Measurements from ENCODE around the gene SFMBT2.

Gene SFMBT2

GRCh38 chr10:7293378-7293920, 117.4 kb downstream of the SFMBT2 start:
- DNase-seq: no peak

DNA sequence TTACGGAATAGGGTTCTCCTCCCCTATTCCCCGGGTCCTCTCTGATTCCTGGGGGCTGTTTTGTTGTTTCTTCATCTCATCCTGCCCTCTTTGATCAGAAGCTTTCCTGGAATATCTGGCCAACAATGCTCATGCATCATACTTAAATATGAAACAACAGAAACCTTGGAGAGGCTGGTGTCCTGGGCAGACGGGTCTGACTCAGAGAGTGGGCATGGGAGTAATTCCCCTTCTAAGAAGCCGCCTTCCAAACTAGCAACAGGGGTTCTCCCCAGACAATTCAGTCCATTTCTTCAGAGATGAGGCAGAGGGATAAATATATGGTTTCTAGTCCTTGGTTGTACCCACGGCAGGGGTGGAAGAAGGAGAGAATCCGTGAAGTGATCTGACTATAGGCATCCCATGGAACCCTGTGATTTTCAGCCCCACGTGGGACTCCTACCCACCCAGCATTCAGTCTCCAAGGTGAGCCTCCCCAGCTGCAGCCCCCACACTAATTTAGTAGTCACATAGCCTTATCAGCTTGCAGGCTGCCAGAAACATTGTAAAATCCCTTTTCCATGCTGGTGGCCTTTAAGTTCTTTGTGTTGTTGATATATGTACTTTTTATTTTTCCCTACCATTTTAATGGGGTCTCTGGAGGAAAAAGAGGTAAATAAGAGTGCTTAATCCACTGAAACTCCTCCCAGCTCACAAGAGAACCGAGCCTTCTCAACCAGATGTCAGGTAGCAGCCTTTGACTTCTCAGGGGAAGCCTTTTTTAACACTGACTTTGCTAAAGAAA, 119.2 kb downstream of the SFMBT2 start:
- DNase-seq: no peak

DNA sequence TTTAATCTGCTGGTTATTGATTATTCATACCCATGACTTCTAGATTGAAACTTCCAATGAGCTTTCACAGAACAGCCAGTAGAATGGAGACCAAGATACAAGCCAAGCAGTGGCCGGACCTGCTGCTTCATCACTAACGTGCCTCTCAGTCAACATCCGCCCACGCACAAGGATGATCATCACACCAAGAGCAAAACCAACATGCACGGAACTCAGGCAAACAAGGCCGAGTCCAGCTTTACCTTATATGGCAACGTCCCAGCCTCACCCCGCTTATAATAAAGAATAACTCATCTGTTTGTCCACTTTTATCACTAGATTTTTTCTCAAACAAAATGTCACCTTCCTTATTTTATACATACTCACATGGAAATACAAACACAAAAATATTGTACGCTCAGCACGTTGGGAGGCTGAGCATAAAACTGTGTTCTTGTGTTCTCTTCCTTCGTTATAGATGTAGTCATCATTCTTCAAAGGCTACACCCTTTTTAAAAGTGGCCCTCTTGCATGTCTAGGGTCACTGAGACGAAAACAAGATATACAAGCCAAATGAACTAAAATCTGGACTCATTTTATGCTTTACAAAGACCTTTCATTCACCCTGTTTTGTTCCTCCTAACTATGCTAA, 122.7 kb downstream of the SFMBT2 start:
- DNase-seq: no peak

GRCh38 chr10:7287377-7287776, 123.5 kb downstream of the SFMBT2 start:
- DNase-seq: no peak

DNA sequence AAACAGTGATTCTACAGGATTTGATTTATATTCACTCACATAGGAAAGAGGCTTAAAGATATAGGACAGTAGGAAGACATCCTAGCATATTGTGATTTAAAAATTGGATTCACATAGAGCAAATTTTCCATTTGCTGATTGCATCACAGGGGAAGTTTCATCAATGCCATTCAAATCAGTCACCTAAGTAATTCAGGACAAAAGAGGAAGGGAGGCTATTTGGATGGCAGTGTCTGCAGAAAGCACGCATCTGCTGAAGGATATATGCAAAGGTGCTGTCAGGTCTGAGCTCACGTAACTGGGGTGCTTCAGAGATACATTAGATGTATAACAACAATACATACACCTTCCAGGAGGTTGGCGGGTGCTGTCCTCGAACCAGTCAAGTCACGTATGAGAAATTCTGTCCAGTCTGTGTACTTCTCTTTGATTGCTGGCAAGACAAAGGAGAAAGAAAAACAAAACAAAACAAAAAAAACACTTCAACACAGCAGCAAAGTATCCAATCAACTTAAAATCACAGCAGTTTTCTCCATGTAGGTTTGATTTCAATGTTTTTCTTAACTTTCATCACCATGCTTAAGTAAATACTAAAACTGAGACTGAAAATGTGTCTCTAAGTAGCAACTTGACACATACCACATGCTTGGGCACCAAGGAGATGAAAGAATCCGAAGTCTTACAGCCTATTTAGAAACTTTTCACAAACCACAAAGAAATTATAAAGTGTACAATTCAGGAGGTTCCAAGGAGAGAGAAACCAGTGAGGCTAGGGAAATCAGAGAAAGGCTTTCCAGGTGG, 125.1 kb downstream of the SFMBT2 start:
- no peak for DNase-seq

- no peak for DNase-seq
These were observed 127.6 kb downstream of the SFMBT2 start for GRCh38 chr10:7283246-7283645.

DNA sequence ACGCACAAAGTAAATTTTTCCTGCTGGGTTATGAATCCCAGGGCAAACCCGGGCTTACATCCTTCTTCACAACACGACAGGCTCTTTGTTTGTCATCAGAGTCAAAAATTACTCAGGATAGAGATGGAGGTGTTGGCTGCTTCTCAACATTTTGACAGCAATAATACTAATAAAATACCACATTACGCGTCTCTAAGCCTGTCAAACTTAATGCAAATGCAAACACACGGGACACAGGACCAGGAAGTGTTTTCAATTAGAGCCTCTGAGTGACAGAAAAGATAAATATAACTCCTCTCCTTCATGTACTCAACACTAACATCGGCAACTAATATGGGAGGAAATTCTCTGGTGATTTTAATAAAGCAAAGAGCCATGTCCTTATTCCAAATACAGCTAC, 128.4 kb downstream of the SFMBT2 start:
- no peak for DNase-seq

DNA sequence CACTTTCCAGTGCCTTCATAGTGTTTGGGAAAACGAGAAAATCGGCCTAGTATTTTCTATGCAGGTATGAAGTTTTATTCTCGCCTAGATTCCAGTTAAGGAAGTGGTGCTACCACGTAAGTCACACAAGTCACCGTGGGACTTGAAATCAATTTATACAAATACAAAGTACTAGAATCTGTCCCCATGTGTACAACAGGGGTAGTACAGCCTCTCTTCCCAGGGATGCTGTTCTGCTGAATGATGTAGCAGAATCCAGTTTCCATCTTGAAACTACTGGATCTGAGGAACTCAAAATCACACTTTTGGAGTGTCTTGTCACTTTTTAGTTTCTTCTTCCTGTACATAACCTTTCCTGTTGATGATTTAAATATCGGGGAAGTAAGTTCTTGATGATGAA, 129.4 kb downstream of the SFMBT2 start:
- no peak for DNase-seq

GRCh38 chr10:7279303-7279702, 131.5 kb downstream of the SFMBT2 start:
- no peak for DNase-seq

DNA sequence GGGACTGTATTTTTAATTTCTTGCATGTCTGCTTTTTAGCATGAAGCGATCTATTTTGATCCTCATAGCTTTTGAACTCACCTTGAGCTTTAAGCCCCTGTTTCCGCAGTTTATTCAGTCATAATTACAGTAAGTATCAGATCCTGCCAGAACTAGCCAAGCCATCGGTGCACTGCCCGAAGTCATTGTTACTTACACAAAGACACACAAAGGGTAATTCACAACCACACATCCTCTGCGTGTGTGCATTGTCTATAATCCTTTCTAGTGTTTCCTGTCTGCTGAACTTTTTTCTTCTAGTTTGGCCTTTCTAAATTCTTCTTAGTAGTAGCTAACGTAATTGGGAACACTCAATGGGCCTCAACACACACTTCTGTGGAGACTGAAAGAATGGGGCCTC, 133.0 kb downstream of the SFMBT2 start:
- no peak for DNase-seq

- no peak for DNase-seq
These were observed 133.4 kb downstream of the SFMBT2 start for GRCh38 chr10:7277432-7277831.

- no peak for DNase-seq
These were observed 134.9 kb downstream of the SFMBT2 start for GRCh38 chr10:7275761-7276440.

- no peak for DNase-seq
These were observed 136.5 kb downstream of the SFMBT2 start for GRCh38 chr10:7274293-7274692.

DNA sequence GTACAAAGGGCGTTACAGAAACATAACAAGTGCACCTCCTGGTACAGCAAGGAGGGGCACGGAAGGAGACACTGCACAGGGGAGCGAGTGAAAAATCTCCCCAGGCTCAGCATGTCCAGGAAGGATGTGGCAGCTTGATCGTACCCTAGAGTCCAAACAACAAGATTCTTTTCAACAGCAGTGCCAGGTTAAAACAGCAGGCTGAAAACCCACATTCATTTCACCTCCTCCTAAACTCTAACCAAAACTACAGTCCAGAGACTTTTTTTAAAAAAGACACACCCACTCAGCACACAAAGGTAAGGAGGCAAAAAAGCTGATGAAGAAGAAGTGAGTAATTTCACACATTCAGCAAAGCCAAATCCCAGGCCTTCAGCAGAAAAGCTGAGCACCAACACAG, 138.8 kb downstream of the SFMBT2 start:
- no peak for DNase-seq

DNA sequence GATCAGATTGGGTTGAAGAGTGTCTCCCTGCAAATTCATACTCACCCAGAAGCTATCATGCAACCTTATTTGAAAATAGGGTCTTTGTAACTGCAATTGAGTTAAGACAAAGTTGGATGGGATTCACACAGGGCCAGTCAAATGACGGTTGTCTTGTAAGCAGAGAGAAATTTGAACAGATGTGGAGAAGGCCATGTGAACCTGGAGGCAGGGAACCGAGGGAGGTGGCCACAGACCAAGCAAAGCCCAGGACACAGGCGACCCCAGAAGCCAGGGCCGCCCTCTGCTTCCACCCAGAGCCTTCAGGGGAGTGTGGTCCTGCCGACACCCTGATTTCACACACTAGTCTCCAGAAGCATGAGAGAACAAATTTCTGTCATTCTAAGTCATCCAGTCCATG, 140.8 kb downstream of the SFMBT2 start:
- DNase-seq: no peak

- DNase-seq: no peak
These were observed 143.7 kb downstream of the SFMBT2 start for GRCh38 chr10:7267142-7267541.

DNA sequence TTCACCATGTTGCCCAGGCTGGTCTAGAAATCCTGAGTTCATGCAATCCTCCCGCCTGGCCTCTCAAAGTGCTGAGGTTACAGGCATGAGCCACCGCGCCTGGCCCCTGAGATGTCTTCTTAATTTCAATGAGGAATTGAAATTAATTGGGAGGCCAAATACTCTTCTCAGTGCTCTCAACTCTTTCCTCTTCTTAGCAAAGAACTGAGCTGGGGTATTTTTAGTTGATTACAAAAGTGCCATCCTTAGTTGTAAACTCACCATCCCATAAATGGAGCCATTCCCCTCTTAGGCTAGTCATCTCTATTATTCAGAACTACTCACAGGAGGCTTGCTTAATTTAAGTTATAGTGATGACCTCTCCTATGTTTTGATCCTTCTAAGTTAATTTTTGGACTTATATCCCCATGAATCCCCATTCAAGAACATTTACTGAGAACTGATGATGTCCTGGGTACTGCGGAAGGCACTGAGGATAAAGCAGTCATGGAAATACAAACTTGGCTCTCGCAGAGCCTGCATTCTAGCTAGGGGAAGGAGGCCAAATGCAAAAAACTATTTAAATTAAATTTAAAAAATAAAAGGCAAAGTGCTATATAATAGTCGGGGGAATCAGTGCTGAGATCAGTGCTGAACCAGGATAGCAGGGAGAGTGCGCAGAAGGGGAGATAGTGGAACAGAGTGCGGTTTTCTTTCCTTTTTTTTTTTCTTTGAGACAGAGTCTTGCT, 145.3 kb downstream of the SFMBT2 start:
- DNase-seq: no peak

DNA sequence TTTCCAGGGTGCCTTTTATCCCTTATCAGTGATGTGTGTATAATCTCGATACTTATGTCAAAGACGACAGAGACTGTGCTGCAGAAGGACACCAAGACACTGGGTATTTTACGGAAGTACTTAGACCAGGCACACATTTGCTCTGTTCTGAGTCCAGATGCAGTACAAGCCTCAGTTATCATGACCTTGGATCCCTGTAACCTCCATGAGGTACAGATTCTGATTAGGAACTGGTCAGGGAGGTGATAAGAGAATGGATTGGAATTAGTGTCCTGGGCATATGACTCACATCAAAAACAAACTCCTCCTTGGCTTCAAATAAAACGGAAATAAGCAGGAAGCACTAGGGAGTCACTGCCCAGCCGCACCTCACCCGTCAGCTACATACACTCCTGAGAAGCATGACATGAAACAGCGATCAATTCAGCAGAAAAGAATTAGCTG, 146.5 kb downstream of the SFMBT2 start:
- DNase-seq: no peak

DNA sequence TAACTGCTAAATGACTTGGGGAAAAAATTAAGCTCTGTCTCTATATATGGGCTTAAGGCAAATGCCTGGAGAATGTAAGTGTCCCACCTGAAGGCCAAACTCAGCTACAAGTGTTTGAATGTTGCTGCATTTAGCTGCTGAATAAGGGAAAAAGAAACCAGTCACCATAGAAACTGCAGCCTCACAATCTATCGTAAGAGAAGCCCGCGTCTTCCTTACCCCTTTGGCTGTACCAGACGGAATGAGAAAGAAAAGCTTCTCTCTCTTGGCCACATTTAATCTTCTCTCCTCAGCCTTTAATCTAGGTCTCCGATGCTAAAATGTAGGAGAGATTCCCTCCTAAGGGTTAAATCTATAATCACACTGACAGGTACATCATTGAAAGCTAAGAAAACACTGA, 147.2 kb downstream of the SFMBT2 start:
- no peak for DNase-seq

GRCh38 chr10:7261351-7261750, 149.5 kb downstream of the SFMBT2 start:
- no peak for DNase-seq

DNA sequence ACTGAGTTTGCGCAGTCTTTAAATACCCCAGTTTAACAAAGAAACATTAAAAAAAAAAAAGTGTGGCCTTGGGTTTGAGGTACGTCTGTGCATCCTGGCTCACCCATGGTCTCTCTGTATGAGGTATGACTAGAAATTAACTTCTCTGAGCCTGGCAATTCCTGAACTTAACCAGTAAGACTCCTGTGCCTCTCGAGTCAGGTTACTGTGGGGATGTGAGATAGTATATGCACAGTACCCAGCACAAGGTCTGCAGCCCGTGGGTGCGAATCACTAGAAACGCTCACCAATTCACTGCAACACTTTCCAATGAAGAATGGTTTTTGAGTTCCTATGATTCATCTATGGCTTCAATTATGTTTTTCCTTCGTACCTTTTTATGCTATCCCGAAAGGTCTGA, 149.9 kb downstream of the SFMBT2 start:
- DNase-seq: no peak

GRCh38 chr10:7260412-7260900, 150.4 kb downstream of the SFMBT2 start:
- DNase-seq: no peak
